Measurements from ENCODE around the gene TTF2.

DNA sequence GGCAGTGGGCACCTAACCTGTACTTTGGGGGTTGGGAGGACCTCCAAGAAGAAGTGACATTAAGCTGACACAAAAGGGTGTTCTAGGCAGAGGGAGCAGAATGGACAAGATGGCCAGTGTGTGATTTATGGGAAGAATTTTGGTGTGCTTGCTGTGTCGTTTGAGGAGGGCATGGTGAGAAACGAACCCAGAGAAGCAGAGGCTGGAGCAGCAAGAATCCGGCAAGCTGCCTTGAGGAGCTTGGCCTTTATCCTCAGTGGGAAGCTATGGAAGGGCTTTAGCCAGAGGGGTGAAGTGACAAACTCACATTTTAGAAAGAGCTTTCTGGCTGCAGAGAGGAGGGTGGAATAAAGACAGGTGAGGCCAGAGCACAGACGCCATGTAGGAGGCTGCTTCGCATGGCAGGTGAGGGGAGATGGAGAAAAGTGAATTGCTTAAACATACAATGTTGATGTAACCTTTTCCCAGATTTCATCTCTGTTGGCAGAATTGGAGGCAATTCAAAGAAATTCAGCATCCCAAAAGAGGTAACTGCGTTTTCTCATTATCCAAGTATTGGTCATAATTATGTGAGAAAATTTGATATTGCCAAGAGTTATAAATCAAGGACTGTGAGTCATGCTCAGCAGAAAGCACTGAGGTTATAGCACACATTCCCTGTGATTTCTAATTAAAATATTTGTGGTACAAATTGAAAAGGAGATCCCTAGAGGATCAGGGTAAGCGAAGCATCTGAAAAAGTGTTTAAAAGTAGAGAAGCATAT is 34.9 kb downstream of the TTF2 start:
- TF ChIP-seq ATF1 (CRISPR knock-in tag; IDR thresholded peaks at IDR 0.05) (no peak), ESRRA (CRISPR knock-in tag; IDR thresholded peaks at IDR 0.05; ENCODE audit: borderline replicate concordance) (no peak), JUN (CRISPR knock-in tag; IDR thresholded peaks at IDR 0.05) (no peak), NR2C2 (CRISPR knock-in tag; IDR thresholded peaks at IDR 0.05) (no peak)
- TF ChIP-seq, protein P1, sequence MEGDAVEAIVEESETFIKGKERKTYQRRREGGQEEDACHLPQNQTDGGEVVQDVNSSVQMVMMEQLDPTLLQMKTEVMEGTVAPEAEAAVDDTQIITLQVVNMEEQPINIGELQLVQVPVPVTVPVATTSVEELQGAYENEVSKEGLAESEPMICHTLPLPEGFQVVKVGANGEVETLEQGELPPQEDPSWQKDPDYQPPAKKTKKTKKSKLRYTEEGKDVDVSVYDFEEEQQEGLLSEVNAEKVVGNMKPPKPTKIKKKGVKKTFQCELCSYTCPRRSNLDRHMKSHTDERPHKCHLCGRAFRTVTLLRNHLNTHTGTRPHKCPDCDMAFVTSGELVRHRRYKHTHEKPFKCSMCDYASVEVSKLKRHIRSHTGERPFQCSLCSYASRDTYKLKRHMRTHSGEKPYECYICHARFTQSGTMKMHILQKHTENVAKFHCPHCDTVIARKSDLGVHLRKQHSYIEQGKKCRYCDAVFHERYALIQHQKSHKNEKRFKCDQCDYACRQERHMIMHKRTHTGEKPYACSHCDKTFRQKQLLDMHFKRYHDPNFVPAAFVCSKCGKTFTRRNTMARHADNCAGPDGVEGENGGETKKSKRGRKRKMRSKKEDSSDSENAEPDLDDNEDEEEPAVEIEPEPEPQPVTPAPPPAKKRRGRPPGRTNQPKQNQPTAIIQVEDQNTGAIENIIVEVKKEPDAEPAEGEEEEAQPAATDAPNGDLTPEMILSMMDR (IDR thresholded peaks at IDR 0.05) = no peak
- TF ChIP-seq, protein P2, sequence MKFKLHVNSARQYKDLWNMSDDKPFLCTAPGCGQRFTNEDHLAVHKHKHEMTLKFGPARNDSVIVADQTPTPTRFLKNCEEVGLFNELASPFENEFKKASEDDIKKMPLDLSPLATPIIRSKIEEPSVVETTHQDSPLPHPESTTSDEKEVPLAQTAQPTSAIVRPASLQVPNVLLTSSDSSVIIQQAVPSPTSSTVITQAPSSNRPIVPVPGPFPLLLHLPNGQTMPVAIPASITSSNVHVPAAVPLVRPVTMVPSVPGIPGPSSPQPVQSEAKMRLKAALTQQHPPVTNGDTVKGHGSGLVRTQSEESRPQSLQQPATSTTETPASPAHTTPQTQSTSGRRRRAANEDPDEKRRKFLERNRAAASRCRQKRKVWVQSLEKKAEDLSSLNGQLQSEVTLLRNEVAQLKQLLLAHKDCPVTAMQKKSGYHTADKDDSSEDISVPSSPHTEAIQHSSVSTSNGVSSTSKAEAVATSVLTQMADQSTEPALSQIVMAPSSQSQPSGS (CRISPR knock-in tag; IDR thresholded peaks at IDR 0.05; ENCODE audit: borderline replicate concordance, low read depth) = no peak
- TF ChIP-seq, protein P3, sequence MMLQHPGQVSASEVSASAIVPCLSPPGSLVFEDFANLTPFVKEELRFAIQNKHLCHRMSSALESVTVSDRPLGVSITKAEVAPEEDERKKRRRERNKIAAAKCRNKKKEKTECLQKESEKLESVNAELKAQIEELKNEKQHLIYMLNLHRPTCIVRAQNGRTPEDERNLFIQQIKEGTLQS (CRISPR knock-in tag; conservative IDR thresholded peaks at IDR 0.05) = no peak
- TF ChIP-seq, protein P4, sequence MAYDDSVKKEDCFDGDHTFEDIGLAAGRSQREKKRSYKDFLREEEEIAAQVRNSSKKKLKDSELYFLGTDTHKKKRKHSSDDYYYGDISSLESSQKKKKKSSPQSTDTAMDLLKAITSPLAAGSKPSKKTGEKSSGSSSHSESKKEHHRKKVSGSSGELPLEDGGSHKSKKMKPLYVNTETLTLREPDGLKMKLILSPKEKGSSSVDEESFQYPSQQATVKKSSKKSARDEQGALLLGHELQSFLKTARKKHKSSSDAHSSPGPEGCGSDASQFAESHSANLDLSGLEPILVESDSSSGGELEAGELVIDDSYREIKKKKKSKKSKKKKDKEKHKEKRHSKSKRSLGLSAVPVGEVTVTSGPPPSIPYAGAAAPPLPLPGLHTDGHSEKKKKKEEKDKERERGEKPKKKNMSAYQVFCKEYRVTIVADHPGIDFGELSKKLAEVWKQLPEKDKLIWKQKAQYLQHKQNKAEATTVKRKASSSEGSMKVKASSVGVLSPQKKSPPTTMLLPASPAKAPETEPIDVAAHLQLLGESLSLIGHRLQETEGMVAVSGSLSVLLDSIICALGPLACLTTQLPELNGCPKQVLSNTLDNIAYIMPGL (CRISPR knock-in tag; IDR thresholded peaks at IDR 0.05) = no peak
- TF ChIP-seq, protein P5, sequence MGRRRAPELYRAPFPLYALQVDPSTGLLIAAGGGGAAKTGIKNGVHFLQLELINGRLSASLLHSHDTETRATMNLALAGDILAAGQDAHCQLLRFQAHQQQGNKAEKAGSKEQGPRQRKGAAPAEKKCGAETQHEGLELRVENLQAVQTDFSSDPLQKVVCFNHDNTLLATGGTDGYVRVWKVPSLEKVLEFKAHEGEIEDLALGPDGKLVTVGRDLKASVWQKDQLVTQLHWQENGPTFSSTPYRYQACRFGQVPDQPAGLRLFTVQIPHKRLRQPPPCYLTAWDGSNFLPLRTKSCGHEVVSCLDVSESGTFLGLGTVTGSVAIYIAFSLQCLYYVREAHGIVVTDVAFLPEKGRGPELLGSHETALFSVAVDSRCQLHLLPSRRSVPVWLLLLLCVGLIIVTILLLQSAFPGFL (CRISPR knock-in tag; IDR thresholded peaks at IDR 0.05; ENCODE audit: borderline replicate concordance) = no peak
- TF ChIP-seq, protein P6, sequence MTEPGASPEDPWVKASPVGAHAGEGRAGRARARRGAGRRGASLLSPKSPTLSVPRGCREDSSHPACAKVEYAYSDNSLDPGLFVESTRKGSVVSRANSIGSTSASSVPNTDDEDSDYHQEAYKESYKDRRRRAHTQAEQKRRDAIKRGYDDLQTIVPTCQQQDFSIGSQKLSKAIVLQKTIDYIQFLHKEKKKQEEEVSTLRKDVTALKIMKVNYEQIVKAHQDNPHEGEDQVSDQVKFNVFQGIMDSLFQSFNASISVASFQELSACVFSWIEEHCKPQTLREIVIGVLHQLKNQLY (CRISPR knock-in tag; IDR thresholded peaks at IDR 0.05) = no peak
- TF ChIP-seq, protein P7, sequence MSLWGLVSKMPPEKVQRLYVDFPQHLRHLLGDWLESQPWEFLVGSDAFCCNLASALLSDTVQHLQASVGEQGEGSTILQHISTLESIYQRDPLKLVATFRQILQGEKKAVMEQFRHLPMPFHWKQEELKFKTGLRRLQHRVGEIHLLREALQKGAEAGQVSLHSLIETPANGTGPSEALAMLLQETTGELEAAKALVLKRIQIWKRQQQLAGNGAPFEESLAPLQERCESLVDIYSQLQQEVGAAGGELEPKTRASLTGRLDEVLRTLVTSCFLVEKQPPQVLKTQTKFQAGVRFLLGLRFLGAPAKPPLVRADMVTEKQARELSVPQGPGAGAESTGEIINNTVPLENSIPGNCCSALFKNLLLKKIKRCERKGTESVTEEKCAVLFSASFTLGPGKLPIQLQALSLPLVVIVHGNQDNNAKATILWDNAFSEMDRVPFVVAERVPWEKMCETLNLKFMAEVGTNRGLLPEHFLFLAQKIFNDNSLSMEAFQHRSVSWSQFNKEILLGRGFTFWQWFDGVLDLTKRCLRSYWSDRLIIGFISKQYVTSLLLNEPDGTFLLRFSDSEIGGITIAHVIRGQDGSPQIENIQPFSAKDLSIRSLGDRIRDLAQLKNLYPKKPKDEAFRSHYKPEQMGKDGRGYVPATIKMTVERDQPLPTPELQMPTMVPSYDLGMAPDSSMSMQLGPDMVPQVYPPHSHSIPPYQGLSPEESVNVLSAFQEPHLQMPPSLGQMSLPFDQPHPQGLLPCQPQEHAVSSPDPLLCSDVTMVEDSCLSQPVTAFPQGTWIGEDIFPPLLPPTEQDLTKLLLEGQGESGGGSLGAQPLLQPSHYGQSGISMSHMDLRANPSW (CRISPR knock-in tag; conservative IDR thresholded peaks at IDR 0.05; ENCODE audit: low read depth) = no peak
- TF ChIP-seq, protein P8, sequence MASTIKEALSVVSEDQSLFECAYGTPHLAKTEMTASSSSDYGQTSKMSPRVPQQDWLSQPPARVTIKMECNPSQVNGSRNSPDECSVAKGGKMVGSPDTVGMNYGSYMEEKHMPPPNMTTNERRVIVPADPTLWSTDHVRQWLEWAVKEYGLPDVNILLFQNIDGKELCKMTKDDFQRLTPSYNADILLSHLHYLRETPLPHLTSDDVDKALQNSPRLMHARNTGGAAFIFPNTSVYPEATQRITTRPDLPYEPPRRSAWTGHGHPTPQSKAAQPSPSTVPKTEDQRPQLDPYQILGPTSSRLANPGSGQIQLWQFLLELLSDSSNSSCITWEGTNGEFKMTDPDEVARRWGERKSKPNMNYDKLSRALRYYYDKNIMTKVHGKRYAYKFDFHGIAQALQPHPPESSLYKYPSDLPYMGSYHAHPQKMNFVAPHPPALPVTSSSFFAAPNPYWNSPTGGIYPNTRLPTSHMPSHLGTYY (CRISPR knock-in tag; IDR thresholded peaks at IDR 0.05) = no peak
- TF ChIP-seq, protein P9, sequence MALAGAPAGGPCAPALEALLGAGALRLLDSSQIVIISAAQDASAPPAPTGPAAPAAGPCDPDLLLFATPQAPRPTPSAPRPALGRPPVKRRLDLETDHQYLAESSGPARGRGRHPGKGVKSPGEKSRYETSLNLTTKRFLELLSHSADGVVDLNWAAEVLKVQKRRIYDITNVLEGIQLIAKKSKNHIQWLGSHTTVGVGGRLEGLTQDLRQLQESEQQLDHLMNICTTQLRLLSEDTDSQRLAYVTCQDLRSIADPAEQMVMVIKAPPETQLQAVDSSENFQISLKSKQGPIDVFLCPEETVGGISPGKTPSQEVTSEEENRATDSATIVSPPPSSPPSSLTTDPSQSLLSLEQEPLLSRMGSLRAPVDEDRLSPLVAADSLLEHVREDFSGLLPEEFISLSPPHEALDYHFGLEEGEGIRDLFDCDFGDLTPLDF (CRISPR knock-in tag; IDR thresholded peaks at IDR 0.05) = no peak
- TF ChIP-seq, protein P10, sequence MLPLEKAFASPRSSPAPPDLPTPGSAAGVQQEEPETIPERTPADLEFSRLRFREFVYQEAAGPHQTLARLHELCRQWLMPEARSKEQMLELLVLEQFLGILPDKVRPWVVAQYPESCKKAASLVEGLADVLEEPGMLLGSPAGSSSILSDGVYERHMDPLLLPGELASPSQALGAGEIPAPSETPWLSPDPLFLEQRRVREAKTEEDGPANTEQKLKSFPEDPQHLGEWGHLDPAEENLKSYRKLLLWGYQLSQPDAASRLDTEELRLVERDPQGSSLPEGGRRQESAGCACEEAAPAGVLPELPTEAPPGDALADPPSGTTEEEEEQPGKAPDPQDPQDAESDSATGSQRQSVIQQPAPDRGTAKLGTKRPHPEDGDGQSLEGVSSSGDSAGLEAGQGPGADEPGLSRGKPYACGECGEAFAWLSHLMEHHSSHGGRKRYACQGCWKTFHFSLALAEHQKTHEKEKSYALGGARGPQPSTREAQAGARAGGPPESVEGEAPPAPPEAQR (CRISPR knock-in tag; IDR thresholded peaks at IDR 0.05) = no peak
